Natural killer cell treated with Interleukin-12 subunit alpha and Interleukin-12 subunit beta and Interleukin-15 and Interleukin-18, amount 100 ng/mL, for 72 hours (primary cell): ENCODE data around the gene DDX53. TPM values are rescaled to one million over a fixed set of nuclear protein-coding genes. Genes with fewer than 3 reads are reported as not detected.

Experiments
- ATAC-seq, 2 donors: fragments of 150-1000 bp; cut with Tn5 transposase in 1 of 2; sonication (Bioruptor Pico), chemical (Tn5 transposase) in 1 of 2; 2 replicates each; pipeline ENCODE4 v1.10.0; 2021
- DNase-seq: peaks from one replicate; pipeline ENCODE4 v3.0.0; 2022; ENCODE audit warnings: low spot score
- H3K27ac Mint-ChIP-seq, 2 donors: 1 replicate in 1 of 2; 2 replicates in 1 of 2; pipeline ENCODE4 v1.8.0; 2022; ENCODE audit warnings: mixed read lengths in 2 of 2, mild to moderate bottlenecking in 1 of 2, moderate library complexity in 1 of 2
- H3K27me3 Mint-ChIP-seq, 2 donors: 1 replicate in 1 of 2; 2 replicates in 1 of 2; pipeline ENCODE4 v1.8.0; 2022; ENCODE audit warnings: mixed read lengths in 2 of 2
- H3K36me3 Mint-ChIP-seq: one replicate; pipeline ENCODE4 v1.8.0; 2022; ENCODE audit warnings: mixed read lengths
- H3K4me1 Mint-ChIP-seq, 2 donors: 1 replicate in 1 of 2; 2 replicates in 1 of 2; pipeline ENCODE4 v1.8.0; 2022; ENCODE audit warnings: low read depth in 2 of 2, mixed read lengths in 2 of 2, mild to moderate bottlenecking in 1 of 2
- H3K4me3 Mint-ChIP-seq: one replicate; pipeline ENCODE4 v1.8.0; 2022; ENCODE audit warnings: mixed read lengths
- H3K9me3 Mint-ChIP-seq: 2 replicates; pipeline ENCODE4 v1.8.0; 2022; ENCODE audit warnings: mixed read lengths
- total RNA-seq, 2 donors: library from RNA; stranded (reverse); gene quantifications; one replicate each; pipeline ENCODE4 v1.2.3, GENCODE V29; 2022

DDX53 gene
- total RNA-seq: not detected

- ATAC-seq (no peak), DNase-seq (no peak)
- Mint-ChIP-seq H3K9me3 (no peaks in the 10 kb centered on the region), H3K27ac (no peak within 1 kb of the TSS), H3K4me1 (no peaks in the 10 kb centered on the region), H3K36me3 (no peaks in the 10 kb centered on the region), H3K27me3 (no peaks in the 10 kb centered on the region), H3K4me3 (no peak within 1 kb of the TSS)
Measured at GRCh38 chrX:22999696-23000223, at the start of gene DDX53. DDX53 (plus strand) TSS chrX:22999960; CDS start chrX:23000058, 98 bp downstream.

DNA sequence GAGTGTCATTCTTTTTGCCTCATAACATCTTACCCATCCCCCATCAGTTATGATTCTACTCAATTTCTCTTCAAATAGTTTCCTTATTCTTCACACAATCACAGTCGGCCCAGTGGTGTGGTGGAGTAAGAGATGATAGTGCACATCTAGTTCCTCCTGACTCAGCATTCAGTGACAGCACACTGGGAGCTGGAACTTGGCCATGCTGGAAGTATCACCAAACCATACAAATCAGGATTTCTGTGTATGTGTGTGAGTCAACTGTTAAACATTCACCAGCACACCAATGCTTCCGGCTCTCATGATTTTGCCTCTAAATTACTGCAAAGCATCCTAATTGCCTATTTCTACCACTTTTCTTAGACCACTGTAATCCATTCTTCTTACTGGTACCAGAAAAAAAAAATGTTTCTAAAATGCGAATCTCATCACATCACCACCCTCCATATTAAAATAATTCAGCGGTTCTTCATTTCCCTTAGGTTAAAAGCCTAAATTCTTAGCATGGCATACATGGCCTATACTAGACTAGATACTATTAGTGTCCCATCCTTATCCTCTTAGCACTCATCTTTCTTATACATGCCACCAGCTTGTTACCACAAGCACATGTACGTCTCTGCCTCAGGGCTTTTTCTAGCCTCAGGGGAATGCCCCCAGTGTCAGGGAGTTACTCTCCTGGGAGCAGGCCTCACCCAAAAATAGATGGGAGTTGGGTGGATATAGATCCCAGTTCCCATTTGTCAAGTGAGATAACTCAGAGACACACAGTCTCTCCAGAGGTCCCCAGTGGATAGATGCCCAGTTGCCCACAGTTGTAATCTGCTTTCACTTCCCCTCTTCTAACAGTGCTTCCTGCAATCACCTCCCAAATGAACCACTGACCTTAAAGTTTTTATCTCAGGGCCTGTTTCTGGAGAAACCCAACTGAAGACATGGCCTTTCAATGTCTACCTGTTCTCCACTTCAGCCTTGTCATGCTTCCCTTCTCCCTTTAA lies 49.2 kb upstream of the DDX53 start:
- no peaks in the 10 kb centered on the region for H3K4me1 Mint-ChIP-seq
- H3K4me3 Mint-ChIP-seq: no peak overlapping the region
- H3K27ac Mint-ChIP-seq: no peak overlapping the region
- no peaks in the 10 kb centered on the region for H3K36me3 Mint-ChIP-seq
- ATAC-seq (no peak), DNase-seq (no peak)
- peaks cover 11% of the 10 kb centered on the region for H3K9me3 Mint-ChIP-seq
- H3K27me3 Mint-ChIP-seq: no peaks in the 10 kb centered on the region

- peaks cover 13% of the 10 kb centered on the region for H3K9me3 Mint-ChIP-seq
- H3K27ac Mint-ChIP-seq: no peak overlapping the region
- no peaks in the 10 kb centered on the region for H3K36me3 Mint-ChIP-seq
- ATAC-seq (no peak), DNase-seq (no peak)
- no peaks in the 10 kb centered on the region for H3K4me1 Mint-ChIP-seq
- H3K4me3 Mint-ChIP-seq: no peak overlapping the region
- no peaks in the 10 kb centered on the region for H3K27me3 Mint-ChIP-seq
Measured at GRCh38 chrX:22952010-22952409, 47.8 kb upstream of the DDX53 start.

GRCh38 chrX:22958250-22958649 lies 41.5 kb upstream of the DDX53 start:
- Mint-ChIP-seq H3K27me3 (no peaks in the 10 kb centered on the region), H3K9me3 (peaks cover 6% of the 10 kb centered on the region), H3K36me3 (no peaks in the 10 kb centered on the region), H3K4me3 (no peak overlapping the region), H3K27ac (no peak overlapping the region), H3K4me1 (no peaks in the 10 kb centered on the region)
- DNase-seq (no peak), ATAC-seq (no peak)

- H3K9me3 Mint-ChIP-seq: peaks cover 6% of the 10 kb centered on the region
- H3K27ac Mint-ChIP-seq: no peak overlapping the region
- no peaks in the 10 kb centered on the region for H3K36me3 Mint-ChIP-seq
- no peak overlapping the region for H3K4me3 Mint-ChIP-seq
- H3K4me1 Mint-ChIP-seq: no peaks in the 10 kb centered on the region
- ATAC-seq: no peak
- H3K27me3 Mint-ChIP-seq: no peaks in the 10 kb centered on the region
- no peak for DNase-seq
Measured at GRCh38 chrX:22959204-22959920, 40.4 kb upstream of the DDX53 start.

DNA sequence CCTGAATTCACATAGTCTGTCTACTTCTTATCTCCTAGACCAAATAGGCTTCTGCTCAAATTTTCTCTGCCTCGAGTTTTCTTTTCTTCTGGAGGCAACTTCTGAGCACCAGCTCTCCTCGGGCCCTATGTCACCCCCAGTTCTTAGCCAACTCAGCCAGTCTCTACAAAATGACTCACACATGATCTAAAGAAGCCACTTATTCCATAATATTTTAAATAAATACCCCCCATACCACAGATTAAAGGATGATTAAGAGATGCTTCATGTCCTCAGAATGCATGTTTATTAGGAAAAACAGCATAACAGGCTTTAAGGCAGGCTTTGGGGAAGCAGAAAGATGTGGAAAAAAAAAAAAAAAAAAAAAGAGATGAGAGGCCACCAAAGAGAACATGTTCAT lies 36.6 kb upstream of the DDX53 start:
- H3K4me3 Mint-ChIP-seq: no peak overlapping the region
- no peaks in the 10 kb centered on the region for H3K36me3 Mint-ChIP-seq
- no peak overlapping the region for H3K27ac Mint-ChIP-seq
- ATAC-seq (no peak), DNase-seq (no peak)
- no peaks in the 10 kb centered on the region for H3K4me1 Mint-ChIP-seq
- H3K27me3 Mint-ChIP-seq: no peaks in the 10 kb centered on the region
- H3K9me3 Mint-ChIP-seq: peaks cover 2% of the 10 kb centered on the region

- Mint-ChIP-seq H3K36me3 (no peaks in the 10 kb centered on the region), H3K4me1 (no peaks in the 10 kb centered on the region), H3K27me3 (no peaks in the 10 kb centered on the region), H3K27ac (no peak overlapping the region), H3K9me3 (peaks cover 14% of the 10 kb centered on the region), H3K4me3 (no peak overlapping the region)
- ATAC-seq: no peak
- no peak for DNase-seq
Measured at GRCh38 chrX:22968494-22968893, 31.3 kb upstream of the DDX53 start.

DNA sequence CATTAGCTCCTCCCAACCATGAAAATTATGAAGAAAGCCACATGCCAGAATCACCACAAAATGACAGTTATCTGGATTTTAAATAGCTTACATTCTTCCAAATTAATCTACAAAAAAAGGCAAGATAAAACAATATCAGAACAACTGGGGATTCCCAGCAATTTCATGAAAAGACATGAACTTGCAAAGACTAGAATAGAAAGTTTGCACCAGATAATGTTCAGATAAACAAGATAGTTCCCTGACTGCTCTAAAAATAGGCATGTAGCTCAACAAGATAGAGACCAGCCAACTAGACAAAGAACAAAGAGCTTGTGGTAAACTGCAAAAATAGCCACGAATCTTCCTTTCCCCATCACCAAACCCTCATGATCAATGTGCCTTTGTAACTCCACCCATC lies 30.3 kb upstream of the DDX53 start:
- no peaks in the 10 kb centered on the region for H3K27me3 Mint-ChIP-seq
- peaks cover 14% of the 10 kb centered on the region for H3K9me3 Mint-ChIP-seq
- DNase-seq (no peak), ATAC-seq (no peak)
- no peak overlapping the region for H3K4me3 Mint-ChIP-seq
- no peaks in the 10 kb centered on the region for H3K4me1 Mint-ChIP-seq
- no peaks in the 10 kb centered on the region for H3K36me3 Mint-ChIP-seq
- no peak overlapping the region for H3K27ac Mint-ChIP-seq

DNA sequence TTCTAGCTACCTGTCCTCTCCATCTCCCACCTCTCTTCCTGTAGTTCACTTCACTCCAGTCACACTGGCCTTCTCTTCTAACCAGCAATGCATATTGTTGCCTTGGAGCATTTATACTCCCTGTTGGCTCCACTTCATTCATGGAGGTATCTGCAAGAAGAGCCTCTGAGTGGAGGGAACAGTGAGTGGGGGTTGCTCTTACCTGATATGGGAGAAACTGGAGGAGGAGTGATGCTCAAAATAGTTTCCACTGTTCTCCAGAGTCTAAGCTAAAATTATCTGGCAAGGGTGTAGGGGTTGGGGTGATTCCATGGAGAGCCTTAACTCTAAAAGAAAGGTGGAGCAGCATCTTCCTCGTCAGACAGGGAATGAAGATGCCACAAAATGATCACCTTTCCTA lies 28.9 kb upstream of the DDX53 start:
- no peak for ATAC-seq
- no peak for DNase-seq
- no peaks in the 10 kb centered on the region for H3K36me3 Mint-ChIP-seq

DNA sequence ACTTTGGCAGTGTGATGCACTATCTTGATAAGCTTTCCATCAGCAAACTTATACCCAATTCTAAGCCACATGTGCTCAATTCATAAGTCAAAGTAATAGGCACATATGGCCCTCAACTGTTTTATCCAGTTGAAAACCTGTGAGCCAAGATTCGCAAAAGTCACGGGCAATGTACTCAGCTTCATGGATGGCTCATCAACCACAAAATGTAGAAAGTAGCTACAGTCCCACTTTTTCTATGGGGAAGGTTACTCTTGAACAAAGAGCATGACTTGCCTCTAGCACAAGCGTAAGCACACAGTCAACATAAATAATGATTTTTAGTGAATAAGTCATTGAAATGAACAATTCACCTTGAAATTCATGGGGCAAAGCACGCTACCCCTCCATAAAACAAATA lies 25.1 kb upstream of the DDX53 start:
- no peak overlapping the region for H3K4me3 Mint-ChIP-seq
- ATAC-seq (no peak), DNase-seq (no peak)
- H3K4me1 Mint-ChIP-seq: no peaks in the 10 kb centered on the region
- H3K27me3 Mint-ChIP-seq: no peaks in the 10 kb centered on the region
- no peak overlapping the region for H3K27ac Mint-ChIP-seq
- H3K36me3 Mint-ChIP-seq: no peaks in the 10 kb centered on the region
- peaks cover 17% of the 10 kb centered on the region for H3K9me3 Mint-ChIP-seq

More for the DNA sequence above, 28.9 kb upstream of the DDX53 start:
- no peaks in the 10 kb centered on the region for H3K27me3 Mint-ChIP-seq
- H3K4me1 Mint-ChIP-seq: no peaks in the 10 kb centered on the region
- H3K4me3 Mint-ChIP-seq: no peak overlapping the region
- peaks cover 17% of the 10 kb centered on the region for H3K9me3 Mint-ChIP-seq
- H3K27ac Mint-ChIP-seq: no peak overlapping the region

DNA sequence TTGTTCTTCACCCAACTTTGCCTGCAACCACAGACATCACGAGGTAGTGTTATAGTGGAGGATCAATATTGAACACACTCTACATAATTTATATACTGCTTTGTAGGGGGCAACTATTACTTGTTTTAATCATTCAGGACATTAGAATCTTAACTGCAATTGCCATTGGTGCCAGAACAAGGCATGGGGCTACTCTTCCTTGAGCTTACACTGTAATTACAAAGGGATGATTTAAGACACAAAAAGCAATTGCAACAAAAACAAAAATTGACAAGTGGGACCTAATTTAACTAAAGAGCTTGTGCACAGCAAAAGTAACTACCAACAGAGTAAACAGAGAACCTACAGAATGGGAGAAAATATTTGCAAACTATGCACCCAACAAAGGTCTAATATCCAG lies 24.0 kb upstream of the DDX53 start:
- no peaks in the 10 kb centered on the region for H3K27me3 Mint-ChIP-seq
- H3K9me3 Mint-ChIP-seq: peaks cover 12% of the 10 kb centered on the region
- DNase-seq: no peak
- no peak overlapping the region for H3K27ac Mint-ChIP-seq
- H3K4me3 Mint-ChIP-seq: no peak overlapping the region
- ATAC-seq: no peak
- H3K4me1 Mint-ChIP-seq: no peaks in the 10 kb centered on the region
- no peaks in the 10 kb centered on the region for H3K36me3 Mint-ChIP-seq

DNA sequence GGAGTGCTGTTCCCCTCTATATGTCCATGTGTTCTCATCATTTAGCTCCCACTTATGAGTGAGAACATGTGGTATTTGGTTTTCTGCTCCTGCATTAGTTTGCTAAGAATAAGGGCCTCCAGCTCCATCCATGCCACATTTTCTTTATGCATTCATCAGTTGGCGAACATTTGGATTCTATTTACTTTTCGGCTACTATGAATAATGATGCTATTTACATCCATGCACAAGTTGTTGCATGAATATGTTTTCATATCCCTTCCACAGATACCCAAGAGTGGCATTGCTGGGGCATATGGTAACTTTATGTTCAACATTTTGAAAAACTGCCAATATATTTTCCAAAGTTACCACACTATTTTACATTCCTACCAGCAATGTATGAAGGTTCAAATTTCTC lies 13.8 kb upstream of the DDX53 start:
- peaks cover 4% of the 10 kb centered on the region for H3K9me3 Mint-ChIP-seq
- H3K4me3 Mint-ChIP-seq: no peak overlapping the region
- H3K36me3 Mint-ChIP-seq: no peaks in the 10 kb centered on the region
- no peak for ATAC-seq
- no peak for DNase-seq
- no peaks in the 10 kb centered on the region for H3K4me1 Mint-ChIP-seq
- H3K27ac Mint-ChIP-seq: no peak overlapping the region
- H3K27me3 Mint-ChIP-seq: peaks cover 0 to 7% of the 10 kb centered on the region in 2 donors

GRCh38 chrX:22987452-22987851 lies 12.3 kb upstream of the DDX53 start:
- Mint-ChIP-seq H3K36me3 (no peaks in the 10 kb centered on the region), H3K27ac (no peak overlapping the region), H3K4me1 (no peaks in the 10 kb centered on the region), H3K27me3 (peaks cover 0 to 7% of the 10 kb centered on the region in 2 donors), H3K9me3 (peaks cover 6% of the 10 kb centered on the region), H3K4me3 (no peak overlapping the region)
- DNase-seq (no peak), ATAC-seq (no peak)

DNA sequence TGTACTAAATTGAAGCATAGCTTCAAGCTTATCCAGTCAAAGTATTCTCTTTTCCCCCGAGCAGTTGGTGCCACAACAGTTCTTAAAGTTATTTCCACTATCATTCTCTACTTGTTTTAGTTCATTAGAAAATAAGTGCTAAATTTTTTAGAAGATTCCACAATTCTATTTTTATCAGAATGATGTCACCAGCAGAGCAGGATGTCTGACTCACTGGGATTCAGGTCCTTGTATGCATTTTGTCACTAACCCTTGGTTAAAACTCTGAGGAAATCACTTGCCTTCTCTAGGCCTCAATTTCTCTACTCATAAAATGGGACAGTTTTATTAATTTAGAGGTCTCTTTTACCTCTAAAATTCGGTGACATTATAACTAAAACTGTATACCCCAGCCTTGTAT lies 3.4 kb downstream of the DDX53 start:
- Mint-ChIP-seq H3K9me3 (no peaks in the 10 kb centered on the region), H3K4me3 (no peak overlapping the region), H3K4me1 (no peaks in the 10 kb centered on the region), H3K36me3 (no peaks in the 10 kb centered on the region), H3K27me3 (no peaks in the 10 kb centered on the region), H3K27ac (no peak overlapping the region)
- no peak for DNase-seq
- ATAC-seq: no peak
